Lower leg skin (tissue), 3 donors: ENCODE results near the gene KRT74.

ENCODE experiments used
- CTCF ChIP-seq, 3 donors: fragments of 450-650 bp; IDR thresholded peaks; one replicate each; pipeline ENCODE4 v1.5.1; 2016; ENCODE audit warnings: antibody characterized with exemption in 3 of 3, mild to moderate bottlenecking in 3 of 3, moderate library complexity in 2 of 3
- POLR2A ChIP-seq, 2 donors: fragments of 450-650 bp; IDR thresholded peaks; one replicate each; pipeline ENCODE4 v1.6.1; 2016 to 2017; ENCODE audit warnings: antibody characterized with exemption in 2 of 2, mild to moderate bottlenecking in 1 of 2, moderate library complexity in 1 of 2

- TF ChIP-seq CTCF (IDR thresholded peaks at IDR 0.05) (no peak), POLR2A (IDR thresholded peaks at IDR 0.05) (no peak)
These were observed 26.4 kb upstream of the KRT74 start for GRCh38 chr12:52600071-52600470.
